Naive thymus-derived CD4-positive, alpha-beta T cell (primary cell): ENCODE data around the gene IL17REL. TPM values are rescaled to one million over a fixed set of nuclear protein-coding genes. Genes with fewer than 3 reads are reported as not detected.

Source experiments
- ATAC-seq: fragments of 150-1000 bp; cut with Tn5 transposase; 2 replicates; pipeline ENCODE4 v1.10.0; 2021; ENCODE audit warnings: mild to moderate bottlenecking, moderate library complexity
- CTCF ChIA-PET: fragments of 350-600 bp; sonication (Branson Sonifier 250); formaldehyde crosslinking; loops from one replicate; lab custom pipeline; 2021; ENCODE audit warnings: antibody characterized with exemption; lab: Charles Lee
- POLR2A ChIA-PET: fragments of 350-600 bp; sonication (Branson Sonifier 250); formaldehyde crosslinking; loops from one replicate; lab custom pipeline; 2021; ENCODE audit warnings: antibody characterized with exemption, inconsistent platforms; lab: Charles Lee
- DNase-seq, 9 donors: peaks; one replicate each; pipeline versions ENCODE4 v3.0.0 to v3.0.0-alpha.2; 2020 to 2022; ENCODE audit warnings: mixed read lengths in 1 of 9
- H3K27ac ChIP-seq: one replicate; pipeline ENCODE4 v1.7.0; 2013; ENCODE audit warnings: mild to moderate bottlenecking, low read depth, low read length, moderate library complexity
- H3K27me3 ChIP-seq, 2 donors: one replicate each; pipeline ENCODE4 v1.7.0; 2013; ENCODE audit warnings: low read length in 2 of 2, mild to moderate bottlenecking in 2 of 2, moderate library complexity in 2 of 2; ENCODE audit not compliant: control insufficient read depth in 2 of 2, insufficient read depth in 2 of 2
- H3K36me3 ChIP-seq, 3 experiments: 1 replicate in 2 of 3; 2 replicates in 1 of 3; pipeline ENCODE4 v1.7.0; 2013; ENCODE audit warnings: low read length in 3 of 3, mild to moderate bottlenecking in 3 of 3, moderate library complexity in 1 of 3; ENCODE audit not compliant: insufficient read depth in 3 of 3, control insufficient read depth in 2 of 3
- H3K4me1 ChIP-seq, 2 donors: one replicate each; pipeline ENCODE4 v1.7.0; 2013; ENCODE audit warnings: low read length in 2 of 2, mild to moderate bottlenecking in 2 of 2, moderate library complexity in 1 of 2; ENCODE audit not compliant: control insufficient read depth in 2 of 2, insufficient read depth in 2 of 2
- H3K4me3 ChIP-seq: 2 replicates; pipeline ENCODE4 v1.7.0; 2013; ENCODE audit warnings: mild to moderate bottlenecking, low read length
- H3K9me3 ChIP-seq, 3 experiments: 1 replicate in 2 of 3; 2 replicates in 1 of 3; pipeline ENCODE4 v1.7.0; 2013; ENCODE audit warnings: low read length in 3 of 3; ENCODE audit not compliant: control insufficient read depth in 2 of 3
- H3K27ac Mint-ChIP-seq, 9 donors: one replicate each; pipeline ENCODE4 v1.8.0; 2020 to 2022; ENCODE audit warnings: mixed read lengths in 9 of 9, mild to moderate bottlenecking in 8 of 9, moderate library complexity in 5 of 9, inconsistent platforms in 2 of 9
- H3K27me3 Mint-ChIP-seq, 5 donors: one replicate each; pipeline ENCODE4 v1.8.0; 2021 to 2022; ENCODE audit warnings: mixed read lengths in 5 of 5, mild to moderate bottlenecking in 1 of 5
- H3K36me3 Mint-ChIP-seq, 5 donors: one replicate each; pipeline ENCODE4 v1.8.0; 2020 to 2022; ENCODE audit warnings: mixed read lengths in 5 of 5, mild to moderate bottlenecking in 3 of 5, inconsistent platforms in 1 of 5
- H3K4me1 Mint-ChIP-seq, 7 donors: one replicate each; pipeline ENCODE4 v1.8.0; 2020 to 2022; ENCODE audit warnings: mixed read lengths in 7 of 7, mild to moderate bottlenecking in 3 of 7, inconsistent platforms in 1 of 7
- H3K4me3 Mint-ChIP-seq, 10 donors: one replicate each; pipeline ENCODE4 v1.8.0; 2020 to 2022; ENCODE audit warnings: mild to moderate bottlenecking in 10 of 10, mixed read lengths in 10 of 10, moderate library complexity in 6 of 10, inconsistent platforms in 2 of 10
- H3K9me3 Mint-ChIP-seq, 11 donors: one replicate each; pipeline ENCODE4 v1.8.0; 2020 to 2022; ENCODE audit warnings: mixed read lengths in 11 of 11, mild to moderate bottlenecking in 4 of 11, inconsistent platforms in 1 of 11, moderate library complexity in 1 of 11
- intact Hi-C, 2 donors: fragments of 100-400 bp; cut with micrococcal nuclease; formaldehyde crosslinking; loops; one replicate each; pipeline ENCODE4 v1.15.1; 2023
- polyA plus RNA-seq, 2 donors: library from polyadenylated mRNA; unstranded; fragments of 300-500 nt; fragmentation: Illumina TruSeq; gene quantifications; one replicate each; pipeline ENCODE4 v1.2.3, GENCODE V29; 2021
- total RNA-seq, 6 experiments: library from RNA in 5 of 6; stranded (reverse) in 5 of 6; gene quantifications; 1 replicate in 5 of 6; 2 replicates in 1 of 6; pipeline ENCODE4 v1.2.3 and lab custom pipeline; 2021 to 2026

Gene IL17REL
- total and polyA plus RNA-seq, 7 experiments from 2014 or later = not detected

- Mint-ChIP-seq H3K27ac (peak overlapping the region in 2 of 9 donors; percentile 25 to 30), H3K36me3 (no peaks in the 10 kb centered on the region), H3K27me3 (peaks cover 0 to 6% (median 0%) of the 10 kb centered on the region in 5 donors), H3K4me1 (peaks cover 0 to 10% (median 8%) of the 10 kb centered on the region in 7 donors), H3K9me3 (peaks cover 0 to 6% (median 0%) of the 10 kb centered on the region in 11 donors), H3K4me3 (peak overlapping the region in 6 of 10 donors; percentile 3 to 63 (median 16))
- H3K4me1 ChIP-seq = no peaks in the 10 kb centered on the region
- no peak for DNase-seq
- CTCF ChIA-PET = no interaction called here
- POLR2A ChIA-PET = no interaction called here
- no peak for ATAC-seq
- no peaks in the 10 kb centered on the region for H3K27me3 ChIP-seq
- intact Hi-C loops = loop anchor here in 1 of 2 donors (10.0 kb wide), 1 partner anchor 176 kb away; the partner anchor contains the start of gene PANX2
- no peaks in the 10 kb centered on the region for H3K36me3 ChIP-seq
- H3K27ac ChIP-seq = no peak overlapping the region
- H3K4me3 ChIP-seq = no peak overlapping the region
- H3K9me3 ChIP-seq = no peaks in the 10 kb centered on the region
Observed at GRCh38 chr22:49998718-49999062, 13.9 kb downstream of the IL17REL start.

DNA sequence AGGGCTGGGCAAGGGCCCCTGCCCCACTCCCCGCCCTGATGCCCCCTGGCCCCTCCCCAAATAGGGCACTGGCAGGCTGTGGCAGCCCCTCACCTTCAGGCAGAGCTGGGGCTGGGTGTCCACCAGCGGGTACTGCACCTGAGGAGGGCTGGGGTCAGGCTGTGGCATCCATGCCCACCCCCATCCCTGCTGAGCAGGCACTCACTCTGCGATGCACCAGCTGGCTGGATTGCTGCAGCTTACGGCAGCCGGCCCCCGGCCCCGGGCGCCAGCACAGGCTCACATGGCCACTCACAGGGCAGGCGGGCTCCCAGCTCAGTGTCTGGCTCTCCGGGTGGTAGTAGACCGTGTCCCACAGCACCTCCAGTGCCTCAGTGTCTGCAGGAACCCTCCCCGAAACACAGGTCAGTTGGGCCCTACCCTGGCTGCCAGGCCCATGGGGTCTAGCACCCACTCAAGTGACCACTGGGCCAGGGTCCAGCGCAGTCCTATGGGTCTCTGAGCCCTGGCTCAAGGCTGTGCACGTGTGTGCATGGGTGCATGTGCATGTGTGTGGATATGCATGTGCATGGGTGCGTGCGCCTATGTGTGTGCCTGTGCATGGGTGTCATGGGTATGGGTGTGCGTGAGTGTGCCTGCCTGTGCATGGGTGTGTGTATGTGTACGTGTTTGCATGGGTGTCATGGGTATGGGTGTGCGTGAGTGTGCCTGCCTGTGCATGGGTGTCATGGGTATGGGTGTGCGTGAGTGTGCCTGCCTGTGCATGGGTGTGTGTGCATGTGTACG is 14.4 kb downstream of the IL17REL start:
- Histone ChIP-seq H3K27me3 (no peaks in the 10 kb centered on the region), H3K4me3 (no peak overlapping the region), H3K4me1 (peaks cover 5% of the 10 kb centered on the region in 2 donors), H3K27ac (no peak overlapping the region), H3K9me3 (no peaks in the 10 kb centered on the region), H3K36me3 (no peaks in the 10 kb centered on the region)
- Mint-ChIP-seq H3K4me1 (peaks cover 4 to 15% (median 12%) of the 10 kb centered on the region in 7 donors), H3K27me3 (peaks cover 0 to 5% (median 0%) of the 10 kb centered on the region in 5 donors), H3K36me3 (no peaks in the 10 kb centered on the region), H3K4me3 (peak overlapping the region in 4 of 10 donors; percentile 3 to 63 (median 16)), H3K9me3 (peaks cover 0 to 9% (median 0%) of the 10 kb centered on the region in 11 donors), H3K27ac (peak overlapping the region in 2 of 9 donors; percentile 25 to 30)
- DNase-seq (no peak), ATAC-seq (no peak)
- ChIA-PET CTCF (no interaction called here), POLR2A (no interaction called here)
- intact Hi-C loops = loop anchor here in 1 of 2 donors (10.0 kb wide), 1 partner anchor 177 kb away; the partner anchor contains the start of gene PANX2

- Histone ChIP-seq H3K4me1 (peaks cover 6 to 8% of the 10 kb centered on the region in 2 donors), H3K27ac (no peak overlapping the region), H3K36me3 (no peaks in the 10 kb centered on the region), H3K9me3 (no peaks in the 10 kb centered on the region), H3K27me3 (no peaks in the 10 kb centered on the region), H3K4me3 (no peak overlapping the region)
- H3K4me1 Mint-ChIP-seq = peaks cover 7 to 19% (median 12%) of the 10 kb centered on the region in 7 donors
- peaks cover 0 to 3% (median 0%) of the 10 kb centered on the region in 5 donors for H3K27me3 Mint-ChIP-seq
- no peak overlapping the region for H3K27ac Mint-ChIP-seq
- POLR2A ChIA-PET = no interaction called here
- DNase-seq = no peak
- intact Hi-C loops = loop anchor here in 1 of 2 donors (10.0 kb wide), 1 partner anchor 178 kb away; the partner anchor contains the start of gene PANX2
- ATAC-seq = no peak
- H3K4me3 Mint-ChIP-seq = no peak overlapping the region
- peaks cover 0 to 9% (median 0%) of the 10 kb centered on the region in 11 donors for H3K9me3 Mint-ChIP-seq
- CTCF ChIA-PET = interaction anchor here (1.1 kb wide), 1 partner anchor 34 kb away, joined by 4 read pairs; no protein-coding TSS in a partner anchor
- H3K36me3 Mint-ChIP-seq = no peaks in the 10 kb centered on the region
Observed at GRCh38 chr22:49997251-49997599, 15.3 kb downstream of the IL17REL start.

- H3K27me3 Mint-ChIP-seq = peaks cover 0 to 5% (median 0%) of the 10 kb centered on the region in 5 donors
- CTCF ChIA-PET = interaction anchor here (1.1 kb wide), 2 partner anchors 34 to 74 kb away, joined by 3 to 4 read pairs; no protein-coding TSS in a partner anchor
- Histone ChIP-seq H3K36me3 (no peaks in the 10 kb centered on the region), H3K9me3 (no peaks in the 10 kb centered on the region), H3K27me3 (no peaks in the 10 kb centered on the region), H3K27ac (no peak overlapping the region), H3K4me1 (peaks cover 6 to 8% of the 10 kb centered on the region in 2 donors), H3K4me3 (no peak overlapping the region)
- H3K4me1 Mint-ChIP-seq = peaks cover 7 to 19% (median 12%) of the 10 kb centered on the region in 7 donors
- ATAC-seq = no peak
- peaks cover 0 to 2% (median 0%) of the 10 kb centered on the region in 5 donors for H3K36me3 Mint-ChIP-seq
- H3K27ac Mint-ChIP-seq = no peak overlapping the region
- intact Hi-C loops = loop anchor here in 1 of 2 donors (10.0 kb wide), 1 partner anchor 178 kb away; the partner anchor contains the start of gene PANX2
- no peak for DNase-seq
- H3K4me3 Mint-ChIP-seq = no peak overlapping the region
- H3K9me3 Mint-ChIP-seq = peaks cover 0 to 9% (median 0%) of the 10 kb centered on the region in 11 donors
- POLR2A ChIA-PET = interaction anchor here (0.6 kb wide), 1 partner anchor 64 kb away, joined by 3 read pairs; no protein-coding TSS in a partner anchor
Observed at GRCh38 chr22:49996518-49997250, 15.9 kb downstream of the IL17REL start.

DNA sequence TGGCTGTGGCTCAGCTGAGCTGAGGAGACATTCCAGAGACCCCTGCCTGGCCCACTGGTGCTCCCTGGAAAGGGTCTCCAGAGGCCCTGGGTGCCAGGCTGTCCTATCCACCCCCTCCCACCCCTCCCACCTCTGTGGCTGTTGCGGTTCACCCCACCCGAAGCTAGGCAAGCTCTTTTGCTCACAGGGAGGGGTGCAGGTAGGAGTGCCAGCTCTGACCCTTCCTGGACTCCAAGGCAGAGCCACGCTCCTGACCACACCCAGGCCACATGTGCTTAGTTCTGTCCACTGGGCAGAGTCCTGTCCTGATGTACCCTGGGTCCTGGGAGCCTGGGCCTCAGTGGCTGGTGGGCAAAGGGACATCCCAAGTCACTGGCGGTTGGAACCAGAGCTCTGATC is 16.4 kb downstream of the IL17REL start:
- H3K36me3 Mint-ChIP-seq = peaks cover 0 to 7% (median 1%) of the 10 kb centered on the region in 5 donors
- Histone ChIP-seq H3K4me3 (no peak overlapping the region), H3K9me3 (peaks cover 0 to 5% (median 0%) of the 10 kb centered on the region in 3 experiments), H3K27me3 (no peaks in the 10 kb centered on the region), H3K4me1 (peaks cover 6 to 8% of the 10 kb centered on the region in 2 donors), H3K27ac (no peak overlapping the region), H3K36me3 (no peaks in the 10 kb centered on the region)
- ATAC-seq (no peak), DNase-seq (no peak)
- H3K4me3 Mint-ChIP-seq = no peak overlapping the region
- no peak overlapping the region for H3K27ac Mint-ChIP-seq
- intact Hi-C loops = loop anchor here in 1 of 2 donors (10.0 kb wide), 1 partner anchor 179 kb away; the partner anchor contains the start of gene PANX2
- ChIA-PET POLR2A (interaction anchor here (0.6 kb wide), 1 partner anchor 63 kb away, joined by 3 read pairs; no protein-coding TSS in a partner anchor), CTCF (interaction anchor here (1.1 kb wide), 2 partner anchors 35 to 74 kb away, joined by 3 to 4 read pairs; no protein-coding TSS in a partner anchor)
- peaks cover 7 to 19% (median 12%) of the 10 kb centered on the region in 7 donors for H3K4me1 Mint-ChIP-seq
- H3K9me3 Mint-ChIP-seq = peaks cover 0 to 13% (median 3%) of the 10 kb centered on the region in 11 donors
- peaks cover 0 to 9% (median 0%) of the 10 kb centered on the region in 5 donors for H3K27me3 Mint-ChIP-seq
